CD4-positive, alpha-beta T cell treated with Interferon gamma for 1 hour (primary cell): ENCODE data around the gene TDO2.

ENCODE experiments used
- DNase-seq: peaks from one replicate; pipeline ENCODE4 v3.0.0-alpha.2; 2020

TDO2 gene

GRCh38 chr4:155954939-155955338 lies 51.4 kb downstream of the TDO2 start:
- DNase-seq = no peak

- DNase-seq = no peak
Observed at GRCh38 chr4:155956461-155956860, 53.0 kb downstream of the TDO2 start.

- DNase-seq = no peak
Observed at GRCh38 chr4:155959417-155959816, 55.9 kb downstream of the TDO2 start.

- no peak for DNase-seq
Observed at GRCh38 chr4:155960522-155960921, 57.0 kb downstream of the TDO2 start.

GRCh38 chr4:155961575-155961974 lies 58.1 kb downstream of the TDO2 start:
- DNase-seq = no peak

GRCh38 chr4:155962767-155963166 lies 59.3 kb downstream of the TDO2 start:
- DNase-seq = no peak

- DNase-seq = no peak
Observed at GRCh38 chr4:155964016-155964891, 60.8 kb downstream of the TDO2 start.

GRCh38 chr4:155966171-155966570 lies 62.7 kb downstream of the TDO2 start:
- no peak for DNase-seq

GRCh38 chr4:155966731-155967395 lies 63.4 kb downstream of the TDO2 start:
- DNase-seq = no peak
